Smooth muscle cell (in vitro differentiated cells): ENCODE data around the gene LGI2. TPM values are rescaled to one million over a fixed set of nuclear protein-coding genes. Genes with fewer than 3 reads are reported as not detected.

Experiments
- DNase-seq: peaks from one replicate; lab custom pipeline; 2025; ENCODE audit not compliant: unreplicated experiment; lab: John Stamatoyannopoulos, UW
- H2AFZ ChIP-seq: fragments of 200-600 bp; sonication (generic); 2 replicates; pipeline ENCODE4 v1.6.0; 2016; ENCODE audit warnings: antibody characterized with exemption, low read depth, mild to moderate bottlenecking
- H3F3A ChIP-seq: fragments of 200-600 bp; sonication (generic); 2 replicates; pipeline ENCODE4 v1.6.0; 2017; ENCODE audit warnings: antibody characterized with exemption, low read depth
- H3K27ac ChIP-seq: fragments of 200-600 bp; sonication (generic); 2 replicates; pipeline ENCODE4 v1.5.1; 2016; ENCODE audit warnings: low read depth, mild to moderate bottlenecking
- H3K27me3 ChIP-seq: fragments of 200-600 bp; sonication (generic); 2 replicates; pipeline ENCODE4 v1.6.1; 2016; ENCODE audit warnings: low read depth, mild to moderate bottlenecking
- H3K36me3 ChIP-seq: fragments of 200-600 bp; sonication (generic); 2 replicates; pipeline ENCODE4 v1.5.1; 2016; ENCODE audit warnings: low read depth
- H3K4me1 ChIP-seq: fragments of 200-600 bp; sonication (generic); 2 replicates; pipeline ENCODE4 v1.5.1; 2016; ENCODE audit warnings: low read depth
- H3K4me2 ChIP-seq: fragments of 200-600 bp; sonication (generic); 2 replicates; pipeline ENCODE4 v1.6.0; 2016; ENCODE audit warnings: mild to moderate bottlenecking
- H3K4me3 ChIP-seq: fragments of 200-600 bp; sonication (generic); 2 replicates; pipeline ENCODE4 v1.5.1; 2016; ENCODE audit warnings: mild to moderate bottlenecking
- H3K79me2 ChIP-seq: fragments of 200-600 bp; sonication (generic); 2 replicates; pipeline ENCODE4 v1.6.0; 2016; ENCODE audit warnings: low read depth, mild to moderate bottlenecking
- H3K9ac ChIP-seq: fragments of 200-600 bp; sonication (generic); 2 replicates; pipeline ENCODE4 v1.6.0; 2016; ENCODE audit warnings: low read depth
- H3K9me3 ChIP-seq: fragments of 200-600 bp; sonication (generic); replicated peaks from 2 replicates; pipeline ENCODE4 v1.5.1; 2016; ENCODE audit warnings: low read depth
- H4K20me1 ChIP-seq: fragments of 200-600 bp; sonication (generic); 2 replicates; pipeline ENCODE4 v1.6.0; 2016; ENCODE audit warnings: low read depth
- CTCF ChIP-seq: fragments of 200-600 bp; sonication (generic); IDR thresholded peaks from 2 replicates; pipeline ENCODE4 v1.5.1; 2017; ENCODE audit warnings: borderline replicate concordance, mild to moderate bottlenecking, antibody characterized with exemption; ENCODE audit not compliant: insufficient read depth, poor library complexity, severe bottlenecking
- polyA plus RNA-seq: library from polyadenylated mRNA; unstranded; fragments of >200 nt; fragmentation: Nextera tagmentation; extraction: Ambion mirVana; gene quantifications from 2 replicates; pipeline ENCODE4 v1.2.1, GENCODE V29; 2016
- total RNA-seq: library from RNA; depleted of rRNA; stranded (reverse); fragments of >200 nt; gene quantifications from 2 replicates; pipeline ENCODE4 v1.2.3, GENCODE V29; 2014

Gene LGI2
- total and polyA plus RNA-seq, 2 experiments from 2014 or later, result 3.1 to 9.3 TPM

- H3K9me3 ChIP-seq, result no peaks in the 10 kb centered on the region
- no peaks in the 10 kb centered on the region for H3K27me3 ChIP-seq
- H2AFZ ChIP-seq, result no peak overlapping the region
- no peaks in the 10 kb centered on the region for H3K79me2 ChIP-seq
- no peak for DNase-seq
- no peak overlapping the region for H3K4me3 ChIP-seq
- no peak for TF ChIP-seq CTCF
- H3K4me1 ChIP-seq, result no peaks in the 10 kb centered on the region
- no peak overlapping the region for H3K27ac ChIP-seq
- H3K9ac ChIP-seq, result no peak overlapping the region
- no peaks in the 10 kb centered on the region for H4K20me1 ChIP-seq
- H3K4me2 ChIP-seq, result no peak overlapping the region
- H3K36me3 ChIP-seq, result no peaks in the 10 kb centered on the region
- H3F3A ChIP-seq, result no peaks in the 10 kb centered on the region
Measured at GRCh38 chr4:24949970-24950369, 80.8 kb downstream of the LGI2 start.

Other genes with a start within 250 kb of the LGI2 start
- 24.4 and 29.8 TPM in 2 replicates for gene SOD3, start 235.4 kb downstream of the LGI2 start, total RNA-seq
- gene SOD3, start 235.4 kb downstream of the LGI2 start, polyA plus RNA-seq, result 60.9 and 71.9 TPM in 2 replicates
- gene CCDC149, start 117.9 kb downstream of the LGI2 start, total RNA-seq, result 5.5 and 12.5 TPM in 2 replicates
- 7.2 and 10.7 TPM in 2 replicates for gene CCDC149, start 117.9 kb downstream of the LGI2 start, polyA plus RNA-seq
- gene SEPSECS, start 129.5 kb upstream of the LGI2 start, total RNA-seq, result 7.7 and 8.4 TPM in 2 replicates
- 1.6 and 4.2 TPM in 2 replicates for gene SEPSECS, start 129.5 kb upstream of the LGI2 start, polyA plus RNA-seq
- gene PI4K2B, start 203.1 kb upstream of the LGI2 start, total RNA-seq, result 21.6 and 29.2 TPM in 2 replicates
- 9.6 and 10.8 TPM in 2 replicates for gene PI4K2B, start 203.1 kb upstream of the LGI2 start, polyA plus RNA-seq